Hematopoietic multipotent progenitor cell treated with erythropoietin and hydrocortisone succinate and interleukin-3 and kit ligand, for 17 days (in vitro differentiated cells): ENCODE results near the gene SNX24.
"Not testable (repeated sequence)": the region's sequence is repeated elsewhere in the genome, so short reads cannot be mapped to it uniquely, and the experiment has no call there.

Source experiments
- DNase-seq: peaks from one replicate; pipeline ENCODE4 v3.0.0-alpha.2; 2015; ENCODE audit warnings: low spot score

The SNX24 gene

DNA sequence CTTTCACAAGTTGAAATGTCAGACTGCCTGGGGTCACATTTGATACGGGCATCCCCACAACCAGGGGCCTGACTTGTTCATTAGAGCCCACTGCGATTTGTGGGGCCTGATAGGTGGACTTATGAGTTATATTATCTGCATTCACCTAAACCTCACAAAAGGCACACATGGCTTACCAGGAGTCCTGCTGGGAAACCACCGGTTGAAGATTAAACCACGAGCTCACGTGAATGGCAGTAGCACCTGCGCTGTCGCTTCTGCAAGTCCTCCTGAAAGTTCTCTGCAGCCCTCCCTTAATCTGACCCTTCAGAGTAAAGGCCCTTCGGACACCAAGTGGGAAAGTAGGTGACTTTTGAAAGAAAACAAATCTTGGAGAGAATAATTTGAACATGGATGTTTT is 122.2 kb downstream of the SNX24 start:
- DNase-seq = no peak

DNA sequence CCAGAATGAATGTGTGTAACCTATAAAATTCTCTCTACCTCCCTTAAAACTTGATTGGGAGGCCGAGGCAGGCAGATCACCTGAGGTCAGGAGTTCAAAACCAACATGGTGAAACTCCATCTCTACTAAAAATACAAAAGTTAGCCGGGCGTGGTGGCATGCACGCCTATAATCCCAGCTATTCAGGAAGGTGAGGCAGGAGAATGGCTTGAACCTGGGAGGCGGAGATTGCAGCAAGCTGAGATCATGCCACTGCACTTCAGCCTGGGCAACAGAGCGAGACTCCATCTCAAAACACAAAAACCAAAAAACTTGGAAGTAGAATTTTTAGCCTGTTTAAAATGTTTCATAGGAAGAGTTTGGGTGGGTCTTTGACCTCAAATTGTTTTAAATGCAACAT is 122.6 kb downstream of the SNX24 start:
- not testable (repeated sequence) for DNase-seq

DNA sequence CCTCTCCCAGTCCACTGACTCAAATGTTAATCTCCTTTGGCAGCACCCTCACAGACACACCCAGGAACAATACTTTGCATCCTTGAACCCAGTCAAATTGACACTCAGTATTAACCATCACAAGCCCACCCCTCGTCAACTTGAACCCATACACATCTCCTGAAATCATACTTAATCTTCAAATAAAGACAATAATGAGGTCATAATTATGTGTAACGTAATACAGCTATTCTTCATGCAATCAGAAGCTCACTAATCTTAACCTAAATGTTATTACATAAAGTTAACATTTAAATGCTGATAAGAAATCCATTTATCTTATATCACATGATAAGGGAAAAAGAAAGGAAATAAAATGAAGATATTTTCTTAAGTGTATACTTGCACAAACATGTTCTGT is 125.9 kb downstream of the SNX24 start:
- no peak for DNase-seq

DNA sequence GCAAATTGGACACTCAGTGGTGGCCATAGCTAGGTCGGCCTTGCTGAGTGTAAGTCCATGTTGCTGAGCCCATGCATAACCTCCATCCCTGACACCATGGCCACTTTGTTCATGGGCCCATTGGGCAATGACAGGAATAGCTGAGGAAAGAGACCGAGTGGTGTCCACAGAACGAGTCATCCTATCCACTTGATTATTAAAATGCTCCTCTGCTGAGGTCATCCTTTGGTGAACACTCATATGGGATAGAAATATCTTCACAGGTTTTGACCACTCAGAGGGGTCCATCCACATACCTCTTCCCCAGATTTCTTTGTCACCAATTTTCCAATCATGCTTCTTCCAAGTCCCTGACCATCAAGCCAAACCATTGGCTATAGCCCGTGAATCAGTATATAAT is 127.5 kb downstream of the SNX24 start:
- no peak for DNase-seq

DNA sequence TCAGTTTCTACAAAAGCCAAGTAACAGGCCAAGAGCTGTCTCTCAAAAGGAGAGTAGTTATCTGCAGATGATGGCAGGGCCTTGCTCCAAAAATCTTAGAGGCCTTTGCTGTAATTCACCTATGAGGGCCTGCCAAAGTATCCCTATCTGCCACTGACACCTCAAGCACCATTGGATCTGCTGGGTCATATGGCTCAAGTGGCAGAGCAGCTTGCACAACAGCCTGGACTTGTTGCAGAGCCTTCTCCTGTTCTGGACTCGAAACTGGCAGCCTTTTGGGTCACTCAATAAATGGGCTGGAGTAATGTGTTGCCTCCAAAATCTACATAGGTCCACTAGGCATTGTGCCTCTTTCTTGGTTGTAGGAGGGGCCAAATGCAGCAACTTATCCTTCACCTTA is 128.3 kb downstream of the SNX24 start:
- not testable (repeated sequence) for DNase-seq

DNA sequence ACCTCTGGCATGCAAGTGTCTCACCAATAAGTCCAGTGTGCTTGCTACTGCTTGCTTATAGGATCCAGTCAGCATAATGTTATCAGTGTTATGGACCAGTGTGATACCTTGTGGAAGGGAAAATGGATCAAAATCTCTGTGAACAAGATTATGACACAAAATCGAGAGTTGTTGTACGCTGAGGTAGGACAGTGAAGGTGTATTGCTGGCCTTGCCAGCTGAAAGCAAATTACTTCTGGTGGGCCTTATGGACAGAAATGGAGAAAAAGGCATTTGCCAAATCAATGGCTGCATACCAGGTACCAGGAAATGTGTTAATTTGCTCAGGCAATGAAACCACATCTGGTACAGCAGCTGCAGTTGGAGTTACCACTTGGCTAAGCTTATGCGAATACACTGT is 128.8 kb downstream of the SNX24 start:
- DNase-seq = not testable (repeated sequence)

DNA sequence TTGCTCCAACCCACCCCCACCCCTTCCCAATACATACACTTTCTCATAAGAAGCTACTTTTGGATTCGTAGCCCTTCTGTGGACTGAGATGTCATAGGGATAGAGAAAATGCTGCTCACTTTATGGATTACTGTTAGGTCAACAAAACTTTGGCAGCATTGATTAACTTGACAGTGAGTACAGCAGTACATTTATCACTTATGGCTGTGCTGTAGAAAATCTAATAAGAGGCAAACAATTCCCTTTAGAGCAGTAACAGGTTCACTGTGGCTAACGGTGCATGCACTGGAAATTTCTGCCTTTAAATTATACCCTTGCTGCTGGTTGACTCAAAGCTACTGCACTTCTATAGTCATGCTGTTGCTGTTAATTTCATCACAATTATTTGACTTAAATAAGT is 131.9 kb downstream of the SNX24 start:
- no peak for DNase-seq

DNA sequence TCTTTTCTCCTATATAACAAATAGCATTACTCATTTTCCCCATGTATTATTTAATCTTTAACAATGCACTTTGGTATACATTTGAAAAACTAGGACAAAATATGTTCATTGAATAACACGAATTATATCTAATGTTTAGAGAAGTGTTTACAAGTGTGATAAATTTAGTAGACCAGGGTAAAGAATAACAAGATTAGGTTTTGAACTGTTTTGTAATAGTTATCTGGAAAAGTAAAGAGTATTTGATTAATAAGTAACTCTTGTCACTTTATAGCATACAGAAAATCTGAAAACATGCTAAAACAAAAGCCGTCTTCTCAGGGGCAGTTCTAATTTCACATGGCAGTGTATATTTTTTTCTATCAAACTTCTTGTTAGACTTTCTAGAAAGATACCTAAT is 132.7 kb downstream of the SNX24 start:
- no peak for DNase-seq

DNA sequence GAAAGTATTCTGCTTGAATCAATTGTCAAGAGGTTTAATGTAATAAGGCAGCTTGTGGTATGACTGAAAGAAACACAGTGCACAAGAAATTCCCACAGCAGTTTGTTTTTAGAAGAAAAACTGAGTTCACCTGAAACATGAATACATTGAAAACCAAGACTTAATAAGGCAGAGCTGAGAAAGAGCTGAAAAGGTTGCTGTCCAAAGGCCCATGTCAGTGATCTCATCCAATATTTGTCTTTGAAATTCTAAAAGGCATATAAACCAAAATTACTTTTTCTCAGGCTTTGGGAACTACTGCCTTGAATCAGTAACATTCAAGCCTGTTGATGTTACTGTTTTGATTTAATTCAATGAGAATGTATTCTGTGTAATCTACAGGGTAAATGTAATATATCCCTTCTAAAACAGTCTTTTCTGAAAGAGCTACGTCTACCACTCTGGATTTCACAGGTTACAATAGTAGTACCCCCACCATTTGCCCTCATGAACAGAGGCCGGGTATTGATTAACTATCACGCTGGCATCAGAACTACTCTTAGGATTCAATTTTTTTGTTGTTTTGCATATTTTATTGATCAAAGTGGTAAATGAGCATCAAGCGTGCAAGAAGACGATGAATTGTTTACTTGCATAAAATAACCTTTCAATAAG is 133.4 kb downstream of the SNX24 start:
- no peak for DNase-seq

DNA sequence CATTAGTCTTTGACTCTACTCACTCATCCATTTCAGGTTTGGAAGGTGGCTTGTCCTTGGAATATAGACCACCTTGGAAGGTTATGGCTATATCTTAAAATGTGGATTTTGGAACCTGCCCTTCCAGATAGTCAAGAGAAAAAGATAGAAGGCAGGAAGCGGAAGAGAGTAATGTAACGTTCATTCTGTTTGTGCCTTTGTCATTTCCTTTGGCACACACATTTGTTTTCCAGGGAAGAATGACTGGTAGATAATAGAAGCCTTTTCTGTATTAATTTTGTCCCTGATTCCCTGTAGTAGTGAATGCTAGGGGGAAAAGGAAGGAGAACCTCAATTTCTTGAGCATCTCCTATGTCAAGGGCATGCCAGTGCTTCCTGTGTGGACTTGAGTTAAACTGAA is 136.4 kb downstream of the SNX24 start:
- DNase-seq = no peak

DNA sequence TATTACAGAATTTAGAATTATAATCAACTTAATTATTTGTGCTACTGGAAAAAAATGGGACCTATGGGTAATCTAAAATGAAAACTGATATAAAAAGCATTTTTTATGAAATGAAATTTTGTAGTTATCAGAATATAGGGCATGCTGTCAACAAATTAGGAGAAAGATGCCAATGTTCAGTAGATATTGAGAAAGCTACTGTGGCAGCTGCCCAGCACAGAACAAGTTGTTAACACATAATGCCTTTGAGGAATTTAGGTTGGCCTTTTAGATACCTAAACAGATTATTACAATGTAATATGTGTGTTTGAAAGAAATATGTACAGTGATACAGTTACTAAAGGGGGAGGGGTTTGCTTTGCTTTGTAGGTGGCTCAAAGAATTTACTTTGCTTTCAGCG is 137.0 kb downstream of the SNX24 start:
- no peak for DNase-seq

DNA sequence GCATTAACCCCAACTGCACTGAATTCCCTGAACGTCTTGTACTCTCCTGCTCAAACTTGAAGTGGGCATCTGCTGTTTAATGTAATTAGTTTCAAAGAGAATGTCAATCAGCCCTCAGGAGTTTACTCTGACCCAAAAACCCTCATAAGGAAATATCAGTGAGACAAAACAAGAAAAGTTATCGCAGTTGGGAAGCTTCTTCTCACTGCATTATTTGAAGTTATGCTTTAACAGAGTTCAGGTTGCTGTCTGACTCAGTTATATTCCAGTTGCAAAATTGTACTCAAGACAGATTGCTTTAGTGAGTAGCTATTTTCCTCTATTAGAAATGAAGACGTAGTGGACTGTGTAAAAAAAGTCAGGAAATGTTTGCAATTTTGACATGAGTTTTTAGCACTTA is 139.0 kb downstream of the SNX24 start:
- no peak for DNase-seq

DNA sequence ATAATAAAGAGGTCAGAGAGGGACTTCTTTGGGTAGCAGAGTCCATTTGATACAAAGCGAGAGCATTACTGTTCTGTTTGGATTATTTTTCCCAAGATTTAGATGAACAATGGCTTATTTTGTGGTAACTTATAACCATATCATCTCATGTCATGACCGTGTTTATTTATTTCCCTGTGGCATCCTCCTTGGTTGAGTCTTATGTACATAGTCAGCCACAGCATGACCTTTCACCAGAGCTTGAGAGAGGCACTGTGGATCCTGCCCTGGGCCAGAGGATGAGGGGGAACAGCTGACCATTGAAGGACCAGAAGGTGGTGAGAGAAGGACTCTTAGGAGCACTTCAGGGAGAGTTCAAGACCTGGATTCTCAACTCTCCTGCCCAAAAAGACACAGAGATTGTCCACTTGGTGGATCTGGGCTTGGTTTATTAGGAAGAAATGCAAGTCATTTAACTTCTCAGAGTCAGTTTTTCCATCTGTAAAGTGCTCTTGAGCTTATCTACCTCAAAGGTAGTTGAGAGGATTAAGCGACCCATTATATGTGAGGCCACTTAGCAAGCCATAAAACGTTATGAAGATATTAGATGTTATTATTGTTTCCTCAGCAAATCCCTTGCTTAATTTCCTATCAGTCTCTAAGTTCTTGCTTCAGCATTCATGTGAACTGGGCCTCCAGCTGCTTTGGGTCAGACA is 139.7 kb downstream of the SNX24 start:
- no peak for DNase-seq

DNA sequence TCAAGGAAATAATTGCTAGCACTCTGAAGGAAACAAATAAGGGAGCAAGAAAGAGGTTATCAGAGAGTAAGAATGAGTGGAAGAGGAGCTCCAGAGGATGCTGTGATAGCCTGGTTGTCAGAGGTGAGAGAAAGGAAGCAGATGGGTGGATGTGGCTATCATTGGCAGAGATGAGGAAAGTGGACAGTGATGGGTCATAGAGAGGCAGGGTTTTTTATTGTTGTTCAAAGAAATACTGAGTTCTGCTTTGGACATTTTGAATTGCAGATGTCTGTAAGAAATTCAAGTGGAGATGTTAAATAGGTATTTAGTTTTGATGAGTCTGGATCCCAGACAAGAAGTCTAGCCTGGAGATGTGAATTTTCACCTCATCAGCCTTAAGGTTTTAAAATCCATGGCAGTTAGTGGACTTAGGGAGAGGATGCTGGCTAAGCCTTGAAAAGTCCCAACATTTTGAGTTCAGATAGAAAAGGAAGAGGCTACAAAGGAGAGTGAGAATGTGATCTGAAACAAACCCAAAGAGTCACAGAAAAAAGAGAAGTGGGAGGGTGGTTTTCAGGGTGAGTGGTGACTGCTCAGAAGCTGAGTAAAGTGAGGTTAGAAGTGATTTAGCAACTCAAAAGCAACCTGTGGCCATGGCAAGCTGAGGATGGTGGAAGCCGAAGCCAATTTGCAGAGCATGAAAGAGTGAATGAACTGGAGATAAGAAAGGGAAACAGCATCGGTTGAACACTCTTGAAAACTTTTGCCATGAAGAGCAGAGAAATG is 140.7 kb downstream of the SNX24 start:
- no peak for DNase-seq

DNA sequence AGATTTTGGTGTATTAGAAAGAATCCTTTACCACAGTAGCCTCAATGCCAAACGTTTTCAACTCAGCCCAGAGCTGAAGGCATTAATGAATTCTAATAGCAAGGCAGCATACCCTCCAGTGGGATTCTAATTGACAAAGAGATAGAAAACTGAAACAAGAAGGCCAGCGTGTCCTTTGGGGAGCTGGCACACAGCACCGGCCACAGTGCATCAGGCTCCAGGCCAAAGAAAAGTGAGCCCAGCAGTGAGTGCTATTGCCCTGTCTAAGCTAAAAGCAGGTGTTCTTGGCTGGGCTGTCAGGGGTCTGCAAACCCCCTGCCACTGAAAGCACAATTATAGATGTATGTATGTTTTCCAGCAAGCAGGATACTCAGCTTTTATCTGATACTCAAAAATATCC is 150.7 kb downstream of the SNX24 start:
- DNase-seq = no peak

DNA sequence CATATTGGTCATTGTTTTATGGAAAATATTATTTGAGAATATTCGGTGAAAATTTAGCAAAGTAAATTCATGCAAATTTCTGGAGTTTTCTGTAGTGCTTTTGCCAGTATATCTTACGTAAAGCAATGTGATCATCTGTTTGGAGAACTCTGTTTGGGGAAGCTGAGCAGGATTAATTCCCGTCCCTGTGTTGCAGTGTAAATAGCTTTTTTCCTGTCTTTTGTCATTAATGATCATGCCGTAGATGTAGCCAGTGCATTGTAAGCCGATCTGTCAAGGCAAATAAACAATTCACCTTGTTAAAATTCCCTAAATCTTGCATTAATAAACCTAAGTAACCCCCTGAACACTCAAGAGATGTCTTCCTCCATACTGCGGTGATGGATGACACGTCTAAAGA is 151.9 kb downstream of the SNX24 start:
- no peak for DNase-seq

DNA sequence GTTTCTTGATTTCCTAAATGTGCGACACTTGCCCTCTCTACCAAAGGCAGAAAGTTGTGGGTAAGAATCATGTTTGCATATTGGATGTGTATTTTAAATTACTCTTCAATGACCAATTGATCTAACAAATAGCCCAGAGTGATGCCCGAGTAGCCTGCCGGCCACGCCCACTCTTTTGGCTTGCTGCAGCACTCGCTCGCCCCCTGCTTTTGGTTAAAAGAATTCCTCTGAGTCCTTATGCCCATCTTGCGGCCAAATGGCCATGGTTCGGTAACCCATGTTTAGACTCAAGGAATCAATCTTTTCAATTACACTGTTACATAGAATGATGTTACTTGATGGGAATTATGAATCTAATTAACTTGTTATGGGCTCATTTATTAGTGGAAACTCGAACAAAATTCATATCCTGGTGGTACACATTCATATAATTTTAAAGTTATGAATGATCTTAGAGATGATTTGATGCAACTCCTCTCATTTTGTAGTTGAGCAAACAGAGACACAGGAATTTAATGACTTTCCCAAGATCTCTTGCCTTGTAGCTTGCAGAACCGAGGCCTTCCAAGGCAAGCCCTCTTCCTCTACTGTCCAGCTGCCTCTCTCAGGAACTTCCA is 154.6 kb downstream of the SNX24 start:
- DNase-seq = peak; percentile 26

DNA sequence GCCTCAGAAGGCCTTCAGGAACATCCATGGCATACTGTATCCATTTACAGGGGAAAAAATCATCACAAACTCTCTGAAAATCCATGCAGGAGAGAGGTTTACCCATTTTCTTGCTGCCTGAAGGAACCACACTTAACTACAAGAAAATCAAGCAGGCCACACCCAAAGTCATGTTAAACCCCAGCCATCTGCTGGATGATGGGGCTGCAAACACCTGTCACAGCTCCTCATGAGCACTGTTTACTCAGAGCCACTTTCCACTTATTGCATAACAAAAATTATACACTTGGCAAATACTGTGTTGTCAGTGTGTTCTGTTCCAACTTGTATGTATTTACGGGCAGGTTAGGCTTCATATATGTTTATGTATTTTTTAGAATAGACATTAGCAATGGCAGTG is 155.3 kb downstream of the SNX24 start:
- DNase-seq = no peak

DNA sequence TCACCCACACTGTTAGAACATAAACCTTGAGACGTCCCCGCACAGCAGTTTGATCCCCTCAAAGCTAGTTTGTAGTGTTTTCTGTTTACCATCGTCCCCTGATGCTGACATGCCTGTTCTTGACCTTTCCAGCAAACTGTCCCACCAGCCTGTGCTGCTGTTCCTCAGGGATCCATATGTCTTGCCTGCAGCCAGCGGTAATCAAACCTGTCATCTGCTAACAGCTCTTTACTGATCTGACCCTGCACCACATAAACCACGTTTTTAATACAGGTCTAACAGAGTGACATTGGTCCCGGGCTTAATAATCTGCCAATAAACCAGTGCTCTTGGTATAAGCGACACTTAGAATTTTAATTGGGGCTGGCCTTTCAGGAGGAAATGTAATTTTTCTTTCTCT is 156.4 kb downstream of the SNX24 start:
- no peak for DNase-seq

DNA sequence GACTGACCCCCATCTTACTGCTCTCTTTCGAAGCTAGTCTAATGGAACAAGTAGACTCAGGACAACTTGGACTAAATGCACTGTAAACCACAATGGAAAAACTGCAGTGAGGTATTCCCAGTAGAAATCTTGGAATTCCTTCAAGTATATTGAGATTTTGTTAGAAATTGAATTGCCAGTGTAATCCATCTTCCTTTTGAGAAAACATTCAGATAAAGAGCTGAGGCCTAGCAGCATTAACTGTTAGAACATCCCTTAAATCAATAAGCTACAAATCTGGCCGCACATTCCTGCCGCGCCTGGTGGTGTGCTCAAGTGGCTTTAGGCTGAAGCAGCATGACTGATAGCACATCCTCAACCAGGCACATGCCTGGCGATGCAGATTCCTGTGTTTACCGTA is 161.8 kb downstream of the SNX24 start:
- no peak for DNase-seq

DNA sequence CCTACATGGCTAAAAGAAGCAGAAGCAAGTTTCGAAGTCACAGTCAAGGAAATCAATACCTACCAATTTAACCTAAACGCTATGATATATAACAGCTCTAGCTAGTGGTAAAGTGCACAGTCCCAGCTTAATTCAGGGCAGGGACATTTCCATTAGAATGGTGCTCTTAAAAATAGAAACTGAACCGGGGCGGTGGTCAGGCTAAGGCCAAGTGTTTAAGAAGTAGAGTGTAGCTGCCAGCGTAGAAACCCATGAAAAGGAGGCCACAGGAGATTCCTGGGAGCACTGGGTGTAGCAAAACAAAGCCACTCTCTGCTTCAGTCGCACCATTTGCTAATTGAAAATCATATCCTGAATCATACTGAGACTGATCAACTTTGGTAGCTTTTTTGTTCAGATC is 162.3 kb downstream of the SNX24 start:
- DNase-seq = no peak

DNA sequence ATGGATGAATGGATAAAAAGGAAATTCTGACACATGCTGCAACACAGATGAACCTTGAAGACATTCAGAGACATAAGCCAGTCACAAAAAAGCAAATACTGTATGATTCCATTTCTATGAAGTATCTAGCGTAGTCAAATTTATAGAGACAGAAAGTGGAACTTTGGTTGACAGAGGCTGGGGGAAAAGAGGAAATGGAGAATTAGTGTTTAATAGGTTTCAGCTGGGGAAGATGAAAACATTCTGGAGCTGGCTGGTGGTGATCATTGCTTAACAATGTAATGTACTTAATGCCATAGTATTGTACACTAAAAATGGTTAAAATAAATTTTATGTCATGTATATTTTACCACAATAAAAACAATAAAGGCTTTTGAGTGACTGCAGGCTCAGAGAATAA is 166.9 kb downstream of the SNX24 start:
- no peak for DNase-seq

DNA sequence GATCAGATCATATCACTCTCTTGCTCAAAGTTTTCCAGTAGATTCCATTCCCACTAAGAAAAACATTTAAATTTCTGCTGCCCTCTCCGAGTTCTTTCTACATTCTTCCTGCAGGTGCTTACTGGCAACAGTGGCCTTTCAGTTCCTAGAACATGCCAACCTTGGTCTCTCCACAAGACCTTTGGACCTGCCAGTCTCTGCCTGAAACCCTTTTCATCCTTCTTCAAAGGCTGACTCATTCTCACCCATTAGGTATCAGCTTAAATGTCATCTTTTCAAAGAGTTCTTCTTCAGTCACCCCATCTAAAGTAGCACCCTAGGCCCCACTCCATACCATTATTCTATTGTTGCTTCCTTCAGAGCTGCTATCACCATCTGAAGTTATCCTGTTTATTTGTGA is 169.3 kb downstream of the SNX24 start:
- DNase-seq = no peak
